GM19023 (cell line): ENCODE measurements around the gene TRANK1.
"Not testable (repeated sequence)": the region's sequence is repeated elsewhere in the genome, so short reads cannot be mapped to it uniquely, and the experiment has no call there.

Source experiments
- ATAC-seq: cut with Tn5 transposase; IDR thresholded peaks from one replicate; pipeline ENCODE4 v1.9.1; 2021; ENCODE audit warnings: mild to moderate bottlenecking, moderate library complexity; ENCODE audit not compliant: unreplicated experiment

Gene TRANK1

DNA sequence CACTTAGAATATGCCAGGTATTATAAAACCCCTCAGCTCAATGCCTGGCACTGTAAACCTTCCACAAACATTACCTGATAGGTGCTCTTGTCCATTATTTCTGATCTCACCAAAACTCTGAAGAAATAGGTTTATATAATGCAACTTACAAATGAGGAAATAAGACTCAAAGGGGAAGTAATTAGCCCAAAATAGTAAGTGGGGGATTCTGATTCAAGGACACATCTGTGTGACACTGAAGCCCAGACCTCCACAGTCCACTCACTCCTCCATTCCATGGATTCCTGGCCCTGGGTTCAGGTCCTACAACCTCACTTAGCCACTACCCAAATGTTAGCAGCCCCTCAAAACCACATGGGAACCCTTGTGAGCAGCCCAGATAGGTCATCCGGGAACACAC lies 49.9 kb downstream of the TRANK1 start:
- ATAC-seq, result no peak

DNA sequence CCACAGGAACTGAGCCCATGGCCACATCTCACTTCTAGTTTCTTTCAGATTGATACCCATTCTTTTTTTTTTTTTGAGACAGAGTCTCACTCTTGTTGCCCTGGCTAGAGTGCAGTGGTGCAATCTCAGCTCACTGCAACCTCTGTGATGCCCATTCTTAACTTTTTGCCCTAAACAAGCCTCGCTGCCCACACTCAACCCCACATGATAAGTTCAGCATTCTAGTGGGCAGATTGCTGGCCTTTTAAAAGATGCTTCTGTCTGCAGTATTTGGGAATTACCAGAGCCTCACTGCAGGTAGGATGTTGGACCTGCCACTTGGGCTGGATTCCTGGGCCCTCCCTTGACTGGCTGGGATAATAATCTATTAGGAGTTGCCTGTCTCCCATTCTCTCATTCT lies 51.0 kb downstream of the TRANK1 start:
- ATAC-seq, result no peak

DNA sequence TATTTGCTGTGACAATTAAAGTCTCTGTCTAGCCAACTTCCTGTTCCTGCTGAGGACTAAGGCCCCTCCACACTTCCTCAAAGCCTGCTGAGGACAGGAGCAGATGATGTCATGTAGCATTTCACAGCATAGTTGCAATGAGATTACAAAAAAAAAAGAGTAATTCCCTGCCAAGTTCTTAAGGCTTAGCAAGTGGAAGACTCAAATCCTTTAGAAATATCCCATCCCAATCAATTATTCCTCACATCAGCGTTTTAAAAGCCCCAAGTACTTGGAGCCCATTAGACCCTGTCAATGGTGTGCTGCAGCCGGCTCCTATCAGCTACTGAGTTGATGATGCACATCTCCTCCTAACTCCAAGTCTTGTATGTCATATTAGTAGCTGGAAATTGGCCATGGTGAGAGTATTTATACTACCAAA lies 51.7 kb downstream of the TRANK1 start:
- no peak for ATAC-seq

DNA sequence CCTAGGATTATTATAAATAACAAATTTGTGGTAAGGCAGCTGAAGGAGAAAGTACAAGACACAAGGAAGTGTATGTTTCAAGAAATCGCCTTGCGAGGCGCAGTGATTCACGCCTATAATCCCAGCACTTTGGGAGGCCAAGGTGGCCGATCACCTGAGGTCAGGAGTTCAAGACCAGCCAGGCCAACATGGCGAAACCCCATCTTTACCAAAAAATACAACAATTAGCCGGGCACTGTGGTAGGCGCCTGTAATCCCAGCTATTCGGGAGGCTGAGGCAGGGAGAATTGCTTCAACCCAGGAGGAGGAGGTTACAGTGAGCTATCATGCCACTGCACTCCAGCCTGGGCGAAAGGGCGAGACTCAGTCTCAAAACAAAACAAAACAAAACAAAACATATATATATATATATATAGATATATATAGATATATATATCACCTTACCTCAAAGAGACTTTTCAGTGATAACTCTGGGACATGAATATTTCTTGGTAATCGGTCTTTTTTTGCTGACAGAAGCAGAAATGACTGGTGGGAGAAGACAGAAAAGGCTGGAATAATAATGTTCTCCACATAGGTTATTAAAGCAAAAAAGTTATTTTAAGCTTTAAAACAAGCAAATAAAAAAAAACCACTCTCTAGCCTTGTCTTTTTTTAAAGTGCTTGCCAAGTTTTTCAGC lies 52.3 kb downstream of the TRANK1 start:
- ATAC-seq, result no peak

DNA sequence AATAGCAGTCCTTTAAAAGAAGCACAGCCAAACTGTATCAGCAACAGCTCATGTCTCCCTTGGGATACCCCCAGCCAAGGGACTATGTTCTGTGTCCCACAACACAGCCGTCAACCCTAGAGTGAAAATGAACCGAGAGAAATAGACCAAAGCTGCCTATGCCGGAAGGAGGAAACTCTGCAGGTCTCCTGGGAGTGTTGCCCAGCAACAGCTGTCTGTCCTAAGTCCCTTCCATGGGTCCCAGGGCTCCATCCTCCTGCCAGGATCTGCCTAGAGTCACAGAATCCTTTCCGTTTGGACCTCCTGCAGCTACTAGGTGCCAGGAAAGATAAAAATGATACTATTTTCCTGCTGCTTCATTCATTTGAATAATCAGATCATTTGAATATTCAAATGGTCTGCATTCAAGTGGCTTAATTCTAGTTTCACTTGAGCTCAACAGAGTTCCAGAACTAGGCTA lies 53.1 kb downstream of the TRANK1 start:
- peak; percentile 76 for ATAC-seq

DNA sequence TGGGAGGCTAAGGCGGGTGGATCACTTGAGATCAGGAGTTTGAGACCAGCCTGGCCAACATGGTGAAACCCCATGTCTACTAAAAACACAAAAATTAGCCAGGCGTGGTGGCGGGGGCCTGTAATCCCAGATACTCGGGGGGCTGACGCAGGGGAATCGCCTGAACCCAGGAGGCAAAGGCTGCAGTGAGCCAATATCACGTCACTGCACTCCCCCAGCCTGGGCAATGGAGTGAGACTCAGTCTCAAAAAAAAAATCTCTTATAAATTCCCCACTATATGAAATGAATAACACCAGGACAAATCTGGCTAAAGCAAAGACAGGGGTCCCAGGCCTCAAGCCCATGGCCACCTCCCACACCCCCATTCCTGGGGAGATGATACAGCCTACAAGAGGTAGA lies 53.8 kb downstream of the TRANK1 start:
- ATAC-seq, result not testable (repeated sequence)

DNA sequence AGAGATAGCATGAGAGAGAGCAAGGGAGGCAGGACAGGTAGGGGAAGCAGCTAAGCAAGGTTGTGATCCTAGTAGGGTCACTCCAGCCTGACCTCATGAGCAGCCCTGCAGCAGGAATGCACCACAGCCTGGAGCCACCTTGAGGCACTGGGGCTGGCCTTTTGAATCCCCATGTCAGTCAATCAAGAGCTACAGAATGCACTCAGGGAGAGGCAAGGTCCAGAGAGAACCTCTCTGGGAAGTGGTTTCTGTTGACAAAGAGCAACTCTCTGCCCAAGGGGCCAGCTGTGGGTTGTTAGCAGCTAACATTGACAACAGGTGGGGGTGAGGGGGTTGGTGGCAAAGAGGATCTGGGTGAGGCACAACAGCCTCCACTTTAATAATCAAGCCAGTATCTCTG lies 54.6 kb downstream of the TRANK1 start:
- no peak for ATAC-seq

DNA sequence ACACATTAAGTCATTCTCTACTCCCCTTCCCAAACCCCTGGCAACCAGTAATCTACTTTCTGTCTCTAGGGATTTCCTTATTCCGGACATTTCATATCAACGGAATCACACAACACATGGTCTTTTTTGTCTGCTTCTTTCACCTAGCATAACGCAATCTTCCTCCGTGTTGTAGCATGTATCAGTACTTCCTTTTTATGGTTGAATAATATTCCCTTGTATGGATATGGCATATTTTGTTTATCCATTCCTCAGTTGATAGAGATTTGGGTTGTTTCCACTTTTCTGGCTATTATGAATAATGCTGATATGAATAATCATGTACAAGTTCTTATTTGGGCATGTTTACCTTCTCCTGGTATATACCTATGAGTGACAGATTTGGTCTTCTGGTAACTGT lies 63.1 kb downstream of the TRANK1 start:
- no peak for ATAC-seq

DNA sequence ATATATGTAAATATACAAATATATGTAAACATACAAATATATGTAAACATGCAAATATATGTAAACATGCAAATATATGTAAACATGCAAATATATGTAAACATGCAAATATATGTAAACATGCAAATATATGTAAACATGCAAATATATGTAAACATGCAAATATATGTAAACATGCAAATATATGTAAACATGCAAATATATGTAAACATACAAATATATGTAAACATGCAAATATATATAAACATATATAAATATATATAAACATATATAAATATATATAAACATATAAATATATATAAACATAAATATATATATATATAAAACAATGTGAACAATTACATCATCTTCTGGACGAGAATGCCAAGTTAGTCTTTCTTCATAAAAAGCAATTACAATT lies 65.0 kb downstream of the TRANK1 start:
- ATAC-seq, result not testable (repeated sequence)

DNA sequence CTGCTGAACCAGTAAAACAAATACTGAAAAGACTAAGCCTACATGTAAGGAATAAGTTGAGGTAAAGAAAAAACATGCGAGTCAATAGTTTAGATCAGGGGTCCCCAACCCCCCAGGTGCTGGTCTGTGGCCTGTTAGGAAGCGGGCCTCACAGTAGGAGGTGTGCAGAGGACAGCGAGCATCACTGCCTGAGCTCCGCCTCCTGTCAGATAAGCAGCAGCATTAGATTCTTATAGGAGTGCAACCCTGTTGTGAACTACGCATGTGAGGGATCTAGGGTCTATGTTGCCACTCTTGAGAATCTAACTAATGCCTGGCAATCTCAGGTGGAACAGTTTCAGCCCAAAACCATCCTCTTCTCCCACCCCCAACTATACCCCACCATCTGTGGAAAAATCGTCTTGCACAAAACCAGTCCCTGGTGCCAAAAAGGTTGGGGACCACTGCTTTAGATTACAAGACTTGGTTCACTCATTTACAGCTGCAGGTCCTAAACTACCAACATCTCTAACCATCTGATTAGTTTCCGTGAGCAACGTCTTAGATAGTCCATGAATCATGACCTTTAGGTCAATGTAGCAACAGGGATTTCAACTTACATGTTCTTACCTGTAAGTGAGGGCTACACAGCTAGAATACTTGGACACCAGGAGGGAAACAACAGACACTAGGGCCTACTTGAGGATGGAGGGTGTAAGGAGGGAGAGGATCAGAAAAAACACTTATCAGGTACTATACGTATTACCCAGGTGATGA lies 66.7 kb downstream of the TRANK1 start:
- ATAC-seq, result no peak

DNA sequence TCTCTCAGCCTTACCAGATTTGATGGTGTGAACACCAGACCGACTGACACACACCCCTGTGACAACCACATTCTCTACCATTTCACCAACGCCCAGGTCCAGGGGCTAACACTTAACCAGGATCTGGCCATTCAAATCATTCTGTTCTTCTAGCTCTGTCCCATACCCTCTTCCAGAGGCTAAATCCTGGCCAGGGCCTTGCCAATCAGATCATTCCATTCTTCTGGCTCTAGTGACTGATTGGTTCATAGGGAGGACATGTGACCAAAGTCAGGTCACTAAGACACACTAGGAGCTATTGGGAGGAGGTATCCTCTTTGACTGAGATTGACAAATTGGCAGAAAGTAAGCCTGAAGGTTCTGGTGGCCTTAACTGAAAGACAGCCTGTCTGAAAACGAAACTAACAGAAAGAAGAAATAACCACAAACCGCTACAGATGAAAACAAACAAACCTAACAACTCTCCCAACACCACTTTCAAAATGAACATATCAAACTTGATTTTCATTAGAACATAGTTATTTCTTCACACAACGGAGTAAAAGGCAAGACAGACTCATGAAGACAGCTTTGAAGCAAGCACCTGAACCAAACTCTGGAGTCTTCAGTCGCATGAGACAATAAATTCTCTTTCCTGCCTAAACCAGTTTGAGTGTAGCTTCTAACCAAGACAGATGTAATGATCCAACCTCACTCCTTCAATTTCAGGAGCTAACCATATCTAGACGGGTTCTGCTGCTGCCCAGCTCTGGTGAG lies 68.5 kb downstream of the TRANK1 start:
- ATAC-seq, result peak; percentile 99

DNA sequence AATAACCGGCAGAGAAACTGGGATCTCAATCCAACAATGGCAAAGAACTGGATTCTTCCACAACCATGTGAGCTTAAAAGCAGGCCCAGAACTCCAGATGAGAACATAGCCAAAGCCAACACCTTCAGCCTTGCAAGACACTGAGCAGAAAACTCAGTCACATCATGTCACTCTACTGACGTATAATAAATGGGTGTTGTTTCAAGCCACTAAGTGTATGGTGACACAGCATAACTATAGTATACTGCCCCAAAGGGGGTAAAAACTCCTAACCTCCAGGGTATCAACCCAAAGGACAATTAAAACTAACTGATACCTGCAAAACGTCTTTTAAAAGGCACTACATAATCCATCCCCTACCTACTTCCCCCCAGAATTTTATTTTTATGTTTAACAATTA lies 69.5 kb downstream of the TRANK1 start:
- ATAC-seq, result no peak

DNA sequence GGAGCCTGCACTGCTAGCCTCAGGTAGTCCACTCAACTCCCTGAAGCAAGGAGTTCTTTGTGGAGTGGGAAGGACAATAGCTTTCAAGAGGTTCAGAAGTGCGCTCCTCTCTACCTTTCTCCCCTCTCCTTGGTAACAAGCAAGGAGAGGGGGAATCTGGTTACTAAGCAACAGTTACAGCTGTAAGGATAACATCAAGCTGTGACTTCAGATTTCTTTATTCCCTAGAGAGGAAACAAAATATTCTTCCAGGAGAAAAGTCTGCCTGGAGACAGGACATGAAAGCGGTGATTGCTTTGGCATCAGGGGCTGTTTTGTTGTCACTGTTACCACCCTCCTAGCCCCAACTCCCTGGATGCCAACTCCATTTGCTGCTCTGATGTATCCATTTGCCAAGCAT lies 70.4 kb downstream of the TRANK1 start:
- ATAC-seq, result no peak

DNA sequence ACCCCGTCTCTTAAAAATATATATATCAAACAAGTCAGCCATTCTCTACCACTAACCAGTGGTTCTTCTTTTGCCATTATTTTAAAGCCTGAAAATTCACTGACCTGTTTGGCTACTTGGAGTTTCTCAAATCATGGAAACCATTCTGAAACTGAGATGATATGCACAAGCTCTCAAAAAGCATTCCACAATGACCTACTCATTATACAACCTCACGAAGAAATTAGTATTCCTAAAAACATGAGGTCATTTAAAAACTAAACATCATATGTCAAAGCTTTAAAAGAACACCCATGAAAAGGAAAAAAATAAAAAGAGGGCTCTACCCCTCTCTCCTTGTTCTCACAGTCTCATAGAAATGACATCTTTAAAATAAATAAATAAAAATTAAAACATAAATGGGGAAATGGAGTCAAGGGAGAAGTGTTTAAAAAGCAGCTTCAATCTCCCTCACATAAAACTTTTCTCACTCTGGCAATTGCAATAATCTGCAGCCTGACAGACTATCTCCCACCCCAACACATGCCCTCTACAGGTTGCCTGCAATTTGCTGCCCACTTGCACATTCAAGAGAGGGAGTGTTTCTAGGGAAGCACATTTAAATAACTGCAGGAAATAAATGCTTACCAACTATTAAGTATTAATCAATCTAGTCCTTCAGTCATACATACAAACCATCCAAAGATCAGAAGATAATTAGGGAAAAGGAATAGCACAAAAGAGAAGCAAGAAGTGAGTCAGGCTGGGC lies 73.3 kb downstream of the TRANK1 start:
- ATAC-seq, result no peak

DNA sequence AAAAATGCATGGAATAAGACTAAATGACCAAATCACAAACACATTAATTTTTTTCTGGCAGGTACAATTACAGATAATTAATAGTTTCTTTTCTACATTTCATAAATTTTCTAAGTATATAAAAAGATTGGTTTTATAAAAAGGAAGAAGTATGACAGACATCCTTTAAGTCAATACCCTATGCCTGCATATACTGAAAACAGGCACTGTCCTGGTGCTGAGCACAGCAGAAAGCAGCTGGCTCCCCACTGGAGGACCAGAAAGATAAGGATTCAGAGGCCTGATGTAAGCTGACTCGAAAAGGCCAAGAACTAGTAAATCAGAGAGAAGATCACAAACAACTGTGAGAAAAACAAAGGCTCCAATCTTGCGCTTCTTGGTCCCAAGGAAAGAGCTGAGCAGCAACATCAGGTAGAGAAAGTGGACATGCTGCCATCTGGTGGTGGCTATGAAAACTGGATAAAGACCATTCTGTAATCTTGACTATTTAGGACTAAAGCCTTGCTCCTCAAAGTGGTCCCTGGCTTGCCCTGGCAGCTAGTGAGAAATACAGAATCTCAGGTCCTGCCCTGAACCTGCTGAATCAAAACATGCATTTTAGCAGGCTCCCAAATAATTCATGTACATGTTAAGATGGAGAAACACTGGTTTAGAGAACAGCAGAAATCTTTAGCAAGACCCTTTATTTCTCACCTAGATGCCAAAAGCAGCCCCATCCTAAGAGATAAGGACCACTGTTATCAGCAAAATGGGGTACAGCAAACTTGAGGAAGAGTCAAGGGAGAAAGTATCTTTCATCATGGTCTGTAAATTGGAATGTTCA lies 76.0 kb downstream of the TRANK1 start:
- ATAC-seq, result peak; percentile 93

DNA sequence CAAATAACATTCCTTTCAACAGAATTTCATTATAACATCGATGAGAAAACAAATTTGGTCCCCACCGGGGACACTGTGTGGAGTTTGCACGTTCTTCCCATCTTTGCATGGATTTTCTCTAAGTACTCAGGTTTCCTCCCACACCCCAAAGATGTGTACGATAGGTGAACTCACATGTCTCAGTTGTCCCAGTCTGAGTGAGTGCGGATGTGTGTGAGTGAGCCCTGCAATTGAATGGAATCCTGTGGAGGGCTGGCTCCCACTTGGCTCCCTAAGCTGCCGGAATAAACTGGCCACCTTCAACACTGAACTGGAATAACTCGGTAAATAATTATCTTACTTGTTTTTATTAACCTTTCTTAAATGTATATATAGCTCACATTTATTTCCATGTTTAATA lies 77.0 kb downstream of the TRANK1 start:
- no peak for ATAC-seq

DNA sequence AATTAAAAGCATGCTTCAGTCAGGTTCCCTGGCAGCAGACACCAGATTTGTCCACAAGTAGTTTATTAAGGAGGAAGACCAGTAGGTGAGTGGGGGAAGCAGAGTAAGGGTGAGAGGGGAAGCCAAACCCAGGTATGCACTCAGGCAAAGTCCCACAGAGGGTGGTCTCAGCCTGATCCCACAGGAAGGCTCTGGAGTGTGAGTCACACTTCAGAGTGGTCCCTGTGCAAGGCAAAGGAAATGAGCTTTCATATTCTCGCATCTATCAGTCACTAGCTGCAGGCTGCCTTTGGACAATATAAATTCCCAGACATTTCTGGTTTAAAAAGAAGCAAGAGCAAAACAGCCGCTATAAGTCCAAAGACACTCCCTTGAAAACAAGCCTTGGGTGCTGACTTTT lies 78.5 kb downstream of the TRANK1 start:
- ATAC-seq, result no peak

DNA sequence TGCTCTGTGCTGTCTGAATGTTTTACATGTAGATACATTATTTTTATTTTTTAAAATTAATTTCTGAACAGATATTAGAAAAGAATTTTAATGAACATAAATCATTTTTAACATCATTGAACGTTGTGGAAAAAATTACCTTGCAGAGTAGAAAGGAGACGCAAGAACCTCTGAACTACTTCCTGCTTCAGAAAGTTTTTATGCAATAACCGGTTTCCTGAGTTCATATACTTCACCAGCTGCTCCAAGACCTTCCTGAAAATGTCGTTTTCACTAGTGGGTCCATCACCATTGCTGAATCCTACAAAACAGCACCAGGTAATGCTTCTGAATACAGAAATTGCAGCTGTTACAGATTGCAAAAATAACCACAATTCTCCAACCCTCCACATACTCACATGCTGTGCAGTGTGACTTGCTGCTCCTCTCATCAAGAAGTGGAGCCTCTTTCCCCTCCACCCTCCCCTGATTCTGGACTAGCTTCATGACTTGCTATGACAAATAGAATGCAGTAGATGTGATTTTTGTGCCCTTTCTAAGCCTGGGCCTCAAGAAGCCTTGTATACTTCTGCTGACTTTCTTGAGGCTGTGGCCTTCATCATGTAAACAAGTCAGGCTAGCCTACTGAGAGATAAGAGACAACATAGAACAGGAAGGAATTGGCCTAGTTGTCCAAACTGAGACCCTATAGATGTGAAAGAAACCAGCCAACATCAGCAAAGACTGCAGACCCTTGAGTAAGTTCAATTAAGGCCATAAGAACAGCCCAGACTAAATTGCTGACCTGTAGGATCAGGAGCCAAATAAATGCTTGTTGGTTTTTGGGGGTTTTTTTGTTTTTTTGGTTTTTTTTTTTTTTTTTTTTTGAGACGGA lies 80.4 kb downstream of the TRANK1 start:
- ATAC-seq, result no peak

DNA sequence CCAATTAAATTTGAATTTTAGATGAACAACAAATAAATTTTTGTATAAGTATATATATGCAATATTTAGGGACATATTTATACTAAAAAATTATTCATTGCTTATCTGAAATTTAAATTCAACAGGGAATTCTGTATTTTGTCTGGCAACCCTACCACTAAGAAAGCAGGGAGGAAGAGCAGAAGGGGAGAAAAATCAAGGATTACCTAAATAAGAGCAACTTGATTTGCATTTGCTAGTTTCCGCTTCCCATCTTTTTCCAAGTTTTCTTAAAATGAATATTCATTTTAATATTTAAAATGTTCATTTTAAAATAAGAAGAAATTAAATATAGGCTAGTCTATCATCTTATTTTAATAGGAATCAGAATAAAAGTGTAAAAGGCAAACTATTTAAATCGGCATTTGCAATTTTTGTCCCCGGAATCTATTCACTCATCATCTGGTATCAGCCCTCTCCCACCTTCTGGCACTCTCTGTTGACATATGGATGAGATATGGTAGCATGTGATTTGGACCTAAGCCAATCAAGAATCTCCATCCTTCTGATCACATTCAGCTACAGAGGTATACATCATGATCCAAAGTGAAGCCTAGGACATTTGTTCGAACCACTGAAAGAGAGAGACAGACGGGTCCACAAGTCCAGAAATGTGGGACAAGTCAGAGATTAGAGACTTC lies 82.6 kb downstream of the TRANK1 start:
- no peak for ATAC-seq
